GM18520 (cell line): ENCODE data around the gene STON2.

Experiments
- ATAC-seq: cut with Tn5 transposase; IDR thresholded peaks from one replicate; pipeline ENCODE4 v1.9.1; 2021; ENCODE audit not compliant: unreplicated experiment

STON2 gene

DNA sequence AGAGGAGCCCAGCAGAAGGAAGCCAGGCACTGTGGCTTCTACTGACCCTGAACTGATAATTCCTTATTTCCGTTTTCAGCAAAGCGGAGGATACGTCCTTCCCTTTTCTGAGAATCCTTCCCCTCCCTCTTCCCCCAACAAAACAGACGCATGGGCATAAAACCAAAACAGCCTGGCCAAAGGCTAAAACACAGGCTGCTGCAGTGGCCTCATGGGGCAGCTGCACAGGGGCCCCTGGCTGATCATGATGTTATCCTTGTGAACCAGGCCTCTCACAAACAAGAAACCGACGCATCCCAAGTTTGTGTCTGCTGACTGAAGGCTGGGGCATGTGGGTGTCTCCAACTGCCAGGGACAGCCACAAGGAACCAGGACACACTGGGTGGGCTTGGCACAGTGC is 23.4 kb upstream of the STON2 start:
- ATAC-seq = no peak

- no peak for ATAC-seq
Measured at GRCh38 chr14:81418057-81418790, 18.1 kb upstream of the STON2 start.

GRCh38 chr14:81416981-81417380 is 16.9 kb upstream of the STON2 start:
- ATAC-seq = no peak

DNA sequence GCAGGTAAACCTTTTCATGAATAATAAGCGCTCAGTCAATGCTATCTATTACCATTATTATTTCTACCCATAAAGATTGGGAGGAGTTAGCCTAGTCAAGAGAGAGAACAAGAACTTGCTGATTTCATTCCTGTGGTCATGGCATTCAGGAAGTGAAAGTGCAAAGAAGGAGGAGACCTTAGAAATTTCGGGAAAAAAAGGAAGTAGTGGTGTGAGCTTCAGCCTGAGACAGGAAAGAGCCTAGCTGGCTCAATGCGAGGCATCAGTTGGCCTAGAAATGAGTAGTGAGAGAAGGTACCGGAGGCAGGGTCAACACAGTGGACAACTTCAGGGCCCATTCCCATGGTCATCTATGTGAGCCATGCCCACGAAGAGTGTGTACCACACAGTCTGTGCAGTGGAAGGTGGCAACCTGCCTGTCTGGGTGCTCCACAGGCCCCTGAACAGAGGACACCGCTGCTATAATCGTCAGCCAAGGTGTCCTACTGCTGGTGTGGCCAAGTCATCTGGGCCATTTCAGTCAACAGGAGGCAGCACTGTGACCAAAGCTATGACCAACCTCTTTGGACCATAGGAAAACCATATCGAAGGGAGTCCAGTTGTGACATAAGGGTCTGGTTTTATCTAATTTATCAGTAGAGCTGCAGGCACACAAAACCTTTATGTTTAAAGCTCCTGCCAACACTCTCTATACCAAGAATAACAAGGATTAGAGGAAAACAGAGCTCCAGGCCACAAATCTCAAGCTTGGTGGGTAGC is 16.2 kb upstream of the STON2 start:
- ATAC-seq = no peak

DNA sequence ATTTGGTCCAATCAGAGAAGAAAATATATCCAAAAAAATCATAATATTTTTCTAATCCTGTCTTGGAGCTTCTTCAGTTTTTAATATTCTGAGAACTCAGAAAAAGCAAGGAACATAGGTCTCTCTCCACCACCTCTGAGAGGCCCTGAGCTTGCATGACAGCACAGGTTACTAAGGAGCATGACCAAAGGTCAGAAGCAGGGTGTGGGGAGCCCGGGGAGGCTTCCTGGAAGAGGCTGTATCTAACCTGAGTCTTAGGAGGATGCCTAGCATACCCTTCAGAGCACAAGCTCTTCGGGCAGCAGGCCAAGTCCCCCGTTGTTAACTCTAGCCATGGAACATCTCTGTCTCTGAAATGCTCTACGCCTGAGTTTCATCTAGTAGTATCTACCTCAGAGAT is 15.7 kb upstream of the STON2 start:
- ATAC-seq = no peak

DNA sequence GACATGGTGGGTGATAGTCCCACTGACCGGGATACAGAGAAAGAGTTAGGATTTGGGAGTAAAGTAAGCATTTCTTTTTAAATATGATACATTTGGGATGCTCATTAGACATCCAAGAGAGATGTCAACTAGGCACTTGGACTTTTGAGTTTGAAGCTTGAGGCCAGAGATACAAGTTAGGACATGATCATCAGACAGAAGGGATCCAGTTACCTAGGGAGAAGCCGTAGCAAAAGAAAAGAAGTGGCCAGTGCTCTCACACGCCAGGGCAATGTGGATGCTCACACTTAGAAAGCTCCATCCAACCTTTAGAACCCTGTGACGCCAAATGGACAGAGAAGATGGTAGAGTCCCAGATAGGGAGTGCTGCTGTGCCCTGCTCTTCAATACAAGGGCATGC is 14.0 kb upstream of the STON2 start:
- ATAC-seq = no peak

DNA sequence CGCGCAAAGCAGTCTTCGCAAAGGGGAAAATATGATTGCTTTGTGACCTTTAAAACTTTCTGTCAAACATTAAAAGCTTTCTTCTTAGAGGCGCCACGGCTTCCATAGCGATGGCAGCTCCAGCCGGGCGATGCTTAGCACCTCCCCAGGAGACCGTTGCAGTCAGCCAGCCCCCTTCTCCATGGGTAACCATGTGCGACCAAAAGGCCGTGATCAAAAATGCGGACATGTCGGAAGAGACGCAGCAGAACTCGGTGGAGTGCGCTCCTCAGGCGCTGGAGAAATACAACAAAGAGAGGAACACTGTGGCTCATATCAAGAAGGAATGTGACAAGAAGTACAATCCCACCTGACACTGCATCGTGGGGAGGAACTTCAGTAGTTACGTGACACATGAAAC is 12.7 kb upstream of the STON2 start:
- no peak for ATAC-seq

GRCh38 chr14:81408595-81408994 is 8.5 kb upstream of the STON2 start:
- ATAC-seq = no peak

DNA sequence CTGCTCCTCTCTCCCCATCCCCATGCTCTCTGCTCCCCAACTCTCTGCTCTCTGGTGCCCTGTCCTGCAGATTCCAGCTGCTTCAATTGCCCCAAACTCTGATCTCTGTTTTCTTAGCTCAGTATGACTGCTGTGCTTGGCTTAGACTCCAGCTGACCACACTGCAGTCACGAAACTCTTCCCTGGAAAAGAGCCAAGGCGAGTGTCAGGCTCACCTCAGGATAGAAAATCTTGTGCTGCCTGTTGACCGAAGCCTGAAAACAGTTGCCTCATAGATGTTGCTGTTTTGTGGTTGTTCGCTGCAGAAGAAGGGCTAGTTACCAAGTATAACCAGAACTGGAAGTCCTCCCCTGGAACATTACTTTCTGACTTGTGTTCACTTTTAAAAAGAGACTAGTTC is 6.7 kb upstream of the STON2 start:
- no peak for ATAC-seq

- no peak for ATAC-seq
Measured at GRCh38 chr14:81402123-81402495, 2.0 kb upstream of the STON2 start.

DNA sequence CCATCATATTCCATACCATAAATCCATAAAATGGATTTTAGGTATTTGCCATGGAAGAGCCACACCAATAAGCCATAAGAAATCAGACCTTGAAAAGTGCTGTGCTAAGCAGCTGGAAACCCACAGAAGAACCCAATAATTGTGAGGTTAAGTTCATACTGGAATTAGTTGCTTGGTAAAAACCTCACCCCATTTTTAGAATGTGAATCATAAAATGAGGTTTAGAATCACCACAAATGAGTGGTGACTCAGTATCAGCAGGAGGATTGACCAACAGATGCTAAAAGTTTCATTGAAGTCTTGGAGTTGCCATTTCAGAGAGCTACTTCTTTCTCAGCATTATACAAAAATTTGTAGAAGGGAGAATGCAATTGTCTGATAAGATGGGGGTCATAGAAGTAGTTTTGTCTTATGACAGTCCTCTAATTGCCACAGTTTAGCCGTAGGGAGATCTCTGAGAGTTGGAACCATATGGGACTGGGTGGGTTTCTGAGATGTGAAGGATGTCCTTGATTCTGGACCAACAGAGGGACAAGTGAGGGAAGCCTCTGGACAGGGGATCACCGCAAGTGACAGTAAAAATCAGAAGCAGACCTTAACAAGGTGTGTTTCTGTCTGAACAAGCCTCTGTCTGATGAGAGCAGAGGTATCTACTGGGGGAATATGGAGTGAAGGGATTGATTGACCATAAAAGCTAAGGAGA is 1.4 kb upstream of the STON2 start:
- ATAC-seq = peak; percentile 68

DNA sequence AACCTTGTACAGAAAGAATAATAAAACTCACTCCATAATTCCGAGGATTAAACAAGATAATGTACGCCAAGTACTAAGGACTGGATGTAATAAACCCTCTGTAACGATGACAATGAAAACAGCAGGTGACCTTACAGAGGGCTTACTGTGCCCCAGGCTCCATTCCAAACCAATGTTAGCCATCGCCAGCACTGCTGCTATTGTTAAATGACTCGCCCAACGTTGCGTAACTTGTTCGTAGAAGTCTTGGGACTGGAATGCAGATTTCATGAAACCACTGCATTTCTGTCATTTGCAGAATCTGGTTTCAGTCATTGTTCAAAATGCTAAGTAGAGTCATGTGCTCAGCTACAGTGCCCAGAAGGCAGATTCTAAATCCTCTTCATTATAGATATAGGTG is 728 bp upstream of the STON2 start:
- no peak for ATAC-seq

- no peak for ATAC-seq
Measured at GRCh38 chr14:81398196-81398891, 1.8 kb downstream of the STON2 start.

GRCh38 chr14:81396113-81396512 is 4.0 kb downstream of the STON2 start:
- ATAC-seq = no peak

- ATAC-seq = no peak
Measured at GRCh38 chr14:81394739-81395138, 5.4 kb downstream of the STON2 start.

DNA sequence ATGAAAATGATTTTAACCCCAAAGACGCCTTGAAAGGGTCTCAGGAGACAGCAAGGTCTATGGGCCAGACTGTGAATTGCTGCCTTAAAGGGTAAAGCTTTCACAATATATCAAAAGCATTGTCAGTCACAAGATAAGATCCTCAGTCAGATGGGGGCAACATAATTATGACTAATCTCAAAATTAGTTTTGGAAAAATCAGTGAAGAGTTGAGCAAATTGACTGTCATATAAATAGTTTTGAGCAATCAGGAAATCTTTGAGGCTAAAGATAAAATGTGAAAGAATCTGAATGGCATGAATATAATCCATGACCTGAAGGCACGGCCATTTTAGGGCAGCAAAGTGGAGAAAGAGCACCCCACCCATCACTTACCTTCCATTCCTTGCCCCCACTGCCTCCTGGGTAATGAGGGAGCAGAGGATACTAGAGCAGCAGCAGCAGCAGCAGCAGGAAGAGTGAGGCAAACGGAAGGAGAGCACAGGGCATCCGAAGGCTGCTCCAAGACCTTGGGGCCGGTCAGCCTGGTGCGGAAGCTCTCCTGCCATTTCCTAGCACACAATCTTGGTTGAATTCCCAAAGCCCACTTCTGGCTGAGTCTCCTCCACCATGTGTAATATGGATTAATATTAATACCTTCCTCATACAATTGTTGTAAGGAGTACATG is 7.0 kb downstream of the STON2 start:
- ATAC-seq = no peak

DNA sequence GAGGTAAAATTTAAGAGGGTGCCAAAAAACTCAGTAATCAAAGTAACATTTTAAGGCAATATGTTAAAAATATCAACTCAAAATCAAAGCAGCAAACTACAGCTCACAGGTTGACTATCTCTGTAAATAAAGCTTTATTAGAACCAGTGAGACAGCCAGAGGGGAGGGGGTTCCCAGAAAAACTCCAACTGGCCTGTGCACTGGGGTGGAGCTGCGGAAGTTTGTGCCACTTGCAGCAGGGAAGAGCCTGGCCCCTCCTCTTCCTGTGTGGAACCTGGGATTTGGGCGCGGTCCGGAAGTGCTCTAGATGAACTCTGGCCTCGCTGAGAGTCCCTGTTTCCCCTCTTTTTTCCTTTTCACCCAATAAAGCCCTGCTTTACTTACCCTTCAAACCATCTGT is 8.1 kb downstream of the STON2 start:
- ATAC-seq = no peak

GRCh38 chr14:81390696-81391095 is 9.4 kb downstream of the STON2 start:
- no peak for ATAC-seq

DNA sequence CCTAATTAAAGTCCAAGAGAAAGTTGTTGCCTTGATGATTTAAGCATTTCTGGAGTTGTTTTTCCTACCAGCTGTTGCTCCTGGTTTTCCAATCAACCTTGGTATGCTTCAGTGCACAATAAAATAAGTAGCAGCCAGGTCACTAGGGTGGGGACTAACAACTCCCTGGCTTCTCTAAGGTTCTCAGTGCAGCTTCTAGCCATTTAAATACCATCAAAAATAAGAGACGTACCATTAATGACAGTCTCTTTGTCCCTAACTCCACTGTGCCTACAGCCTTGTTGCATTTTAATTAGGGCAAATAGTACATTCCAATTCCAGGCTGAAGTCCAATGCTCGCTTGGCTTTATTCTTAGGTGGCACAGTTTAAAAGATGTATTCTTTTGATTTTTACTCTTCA is 11.8 kb downstream of the STON2 start:
- ATAC-seq = no peak

GRCh38 chr14:81386290-81386745 is 13.8 kb downstream of the STON2 start:
- no peak for ATAC-seq

DNA sequence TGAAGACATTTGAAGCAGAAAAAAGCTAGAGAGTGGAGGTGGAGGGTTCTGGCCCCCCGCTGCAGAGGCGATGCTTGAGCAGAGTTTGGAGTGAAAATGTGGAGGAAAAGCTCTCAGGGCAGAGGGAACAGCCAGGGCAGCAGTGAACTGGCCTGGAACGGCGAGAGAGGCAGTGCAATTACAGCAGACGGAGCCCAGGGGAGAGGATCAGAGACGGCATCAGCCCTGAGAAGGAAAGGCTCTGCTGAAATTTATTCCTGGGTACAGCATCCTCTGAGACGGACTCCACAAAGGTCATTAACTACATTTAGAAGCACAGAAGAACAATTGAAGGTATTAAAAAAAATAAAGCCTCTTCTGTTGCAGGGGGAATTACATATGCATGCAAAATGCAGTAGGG is 14.2 kb downstream of the STON2 start:
- no peak for ATAC-seq
